Uterus (tissue), 4 donors: ENCODE data around the gene GP2. TPM values are rescaled to one million over a fixed set of nuclear protein-coding genes. Genes with fewer than 3 reads are reported as not detected.

Experiments used
- DNase-seq, 2 donors: peaks; one replicate each; pipeline ENCODE4 v3.0.0-alpha.2; 2019 to 2020
- H3K27ac ChIP-seq, 2 donors: fragments of 200-600 bp; sonication (generic); 1 replicate in 1 of 2; 2 replicates in 1 of 2; pipeline ENCODE4 v1.5.1; 2016 to 2018
- H3K27me3 ChIP-seq, 2 donors: fragments of 200-600 bp; sonication (generic); one replicate each; pipeline ENCODE4 v1.5.1; 2018 to 2019; ENCODE audit warnings: control low read depth in 1 of 2
- H3K36me3 ChIP-seq, 2 donors: fragments of 200-600 bp; sonication (generic); one replicate each; pipeline ENCODE4 v1.5.1; 2019; ENCODE audit warnings: control low read depth in 1 of 2
- H3K4me1 ChIP-seq, 2 donors: fragments of 200-600 bp; sonication (generic); one replicate each; pipeline ENCODE4 v1.5.1; 2018 to 2019; ENCODE audit warnings: control low read depth in 1 of 2
- H3K4me3 ChIP-seq, 2 donors: fragments of 200-600 bp; sonication (generic); 1 replicate in 1 of 2; 2 replicates in 1 of 2; pipeline ENCODE4 v1.5.1; 2018 to 2019; ENCODE audit warnings: mild to moderate bottlenecking in 1 of 2
- H3K9me3 ChIP-seq, 2 donors: fragments of 200-600 bp; sonication (generic); one replicate each; pipeline ENCODE4 v1.5.1; 2019; ENCODE audit warnings: control low read depth in 1 of 2
- POLR2A ChIP-seq, 2 donors: fragments of 450-650 bp; IDR thresholded peaks; one replicate each; pipeline ENCODE4 v1.6.1; 2016; ENCODE audit warnings: antibody characterized with exemption in 2 of 2, mild to moderate bottlenecking in 1 of 2, moderate library complexity in 1 of 2
- intact Hi-C: fragments of 100-400 bp; cut with DNase I; formaldehyde crosslinking; loops from one replicate; pipeline ENCODE4 v1.15.1; 2023; ENCODE audit warnings: low total_unique reads
- total RNA-seq, 4 donors: library from RNA; depleted of rRNA in 3 of 4; stranded (reverse); fragments of >200 nt in 3 of 4; gene quantifications; one replicate each; pipeline versions ENCODE4 v1.1.0 to v1.2.4, GENCODE V29; 2014 to 2023
- TF ChIP-seq, protein P1 (sequence below), 4 experiments: fragments of 200-600 bp in 2 of 4; fragments of 450-650 bp in 2 of 4; sonication (generic) in 2 of 4; IDR thresholded peaks; one replicate each; pipeline ENCODE4 v1.5.1; 2016 to 2019; ENCODE audit warnings: antibody characterized with exemption in 4 of 4, mild to moderate bottlenecking in 2 of 4, moderate library complexity in 1 of 4
- donor health status: DM: yes; HTN: yes; CAD: no.

GP2 gene
- total RNA-seq, 4 donors from 2014 or later: not detected

DNA sequence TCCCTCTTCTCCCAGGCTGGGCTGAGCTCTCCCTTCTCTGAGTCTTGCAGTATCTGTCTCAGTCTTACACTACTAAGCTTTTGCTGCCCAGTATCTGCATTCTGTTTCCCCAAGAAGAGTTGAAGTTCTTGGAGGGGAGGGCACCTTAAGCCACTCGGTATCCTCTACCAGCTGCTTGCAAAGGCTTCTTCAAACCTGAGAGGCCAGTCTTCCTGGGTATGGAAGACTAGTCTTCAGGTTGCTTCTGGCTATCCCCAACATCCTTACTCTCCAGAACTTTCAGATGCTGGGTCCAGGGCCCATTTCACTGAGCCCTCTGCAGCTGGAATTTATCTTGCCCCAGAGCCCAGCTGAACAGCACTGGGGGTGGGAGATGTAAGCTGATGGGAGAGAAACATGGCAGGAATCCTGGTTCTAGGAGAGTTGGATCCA lies 20.1 kb downstream of the GP2 start:
- no peak for DNase-seq
- Histone ChIP-seq H3K4me1 (no peaks in the 10 kb centered on the region), H3K9me3 (no peaks in the 10 kb centered on the region), H3K27me3 (no peaks in the 10 kb centered on the region), H3K36me3 (no peaks in the 10 kb centered on the region), H3K4me3 (no peak overlapping the region), H3K27ac (no peak overlapping the region)
- intact Hi-C loops: no loop called here
- TF ChIP-seq POLR2A (IDR thresholded peaks at IDR 0.05): no peak
- TF ChIP-seq, protein P1, sequence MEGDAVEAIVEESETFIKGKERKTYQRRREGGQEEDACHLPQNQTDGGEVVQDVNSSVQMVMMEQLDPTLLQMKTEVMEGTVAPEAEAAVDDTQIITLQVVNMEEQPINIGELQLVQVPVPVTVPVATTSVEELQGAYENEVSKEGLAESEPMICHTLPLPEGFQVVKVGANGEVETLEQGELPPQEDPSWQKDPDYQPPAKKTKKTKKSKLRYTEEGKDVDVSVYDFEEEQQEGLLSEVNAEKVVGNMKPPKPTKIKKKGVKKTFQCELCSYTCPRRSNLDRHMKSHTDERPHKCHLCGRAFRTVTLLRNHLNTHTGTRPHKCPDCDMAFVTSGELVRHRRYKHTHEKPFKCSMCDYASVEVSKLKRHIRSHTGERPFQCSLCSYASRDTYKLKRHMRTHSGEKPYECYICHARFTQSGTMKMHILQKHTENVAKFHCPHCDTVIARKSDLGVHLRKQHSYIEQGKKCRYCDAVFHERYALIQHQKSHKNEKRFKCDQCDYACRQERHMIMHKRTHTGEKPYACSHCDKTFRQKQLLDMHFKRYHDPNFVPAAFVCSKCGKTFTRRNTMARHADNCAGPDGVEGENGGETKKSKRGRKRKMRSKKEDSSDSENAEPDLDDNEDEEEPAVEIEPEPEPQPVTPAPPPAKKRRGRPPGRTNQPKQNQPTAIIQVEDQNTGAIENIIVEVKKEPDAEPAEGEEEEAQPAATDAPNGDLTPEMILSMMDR (IDR thresholded peaks at IDR 0.05): no peak

DNA sequence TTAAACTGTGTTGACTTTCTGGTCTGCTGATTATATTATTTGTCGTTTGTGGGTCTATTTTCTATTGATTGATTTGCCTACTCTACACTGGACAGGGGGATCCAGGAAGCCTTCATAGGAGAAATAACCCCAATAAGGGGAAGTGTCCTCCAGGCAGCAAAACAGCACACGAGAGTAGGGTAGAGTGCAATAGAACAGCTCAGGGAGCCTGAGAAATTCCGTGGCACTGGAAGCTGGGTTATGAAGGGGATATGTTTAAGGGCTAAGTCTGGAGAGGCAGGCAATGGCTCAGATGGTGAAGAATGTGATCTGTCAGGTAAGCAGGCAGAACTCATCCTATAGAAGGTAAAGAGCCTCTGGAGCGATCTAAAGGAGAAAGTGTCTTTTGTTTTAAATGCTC lies 20.9 kb downstream of the GP2 start:
- no peak for DNase-seq
- H3K27me3 ChIP-seq: no peaks in the 10 kb centered on the region
- intact Hi-C loops: no loop called here
- no peaks in the 10 kb centered on the region for H3K9me3 ChIP-seq
- H3K4me1 ChIP-seq: no peaks in the 10 kb centered on the region
- no peaks in the 10 kb centered on the region for H3K36me3 ChIP-seq
- no peak overlapping the region for H3K4me3 ChIP-seq
- TF ChIP-seq POLR2A (IDR thresholded peaks at IDR 0.05): no peak
- TF ChIP-seq, protein P1 (IDR thresholded peaks at IDR 0.05): no peak
- H3K27ac ChIP-seq: no peak overlapping the region

DNA sequence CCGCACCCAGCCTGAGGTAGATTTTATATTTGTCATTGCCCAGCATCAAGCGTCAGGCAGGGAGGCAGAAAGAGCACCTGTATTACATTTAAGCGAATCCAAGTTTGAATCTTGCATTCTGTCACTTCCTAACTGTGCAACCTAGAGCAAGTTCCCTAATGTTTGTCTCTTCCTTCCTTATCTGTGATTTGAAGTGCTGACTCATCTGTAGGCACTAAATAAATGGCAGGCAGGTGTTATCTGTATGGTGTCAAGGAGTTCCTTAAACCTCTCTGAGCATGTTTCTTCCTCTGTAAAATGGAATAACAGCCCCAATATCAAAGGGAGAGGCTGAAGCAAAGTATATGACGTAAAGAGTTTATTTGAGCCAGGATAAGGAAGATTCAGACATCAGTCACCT lies 24.3 kb downstream of the GP2 start:
- H3K9me3 ChIP-seq: no peaks in the 10 kb centered on the region
- no peaks in the 10 kb centered on the region for H3K27me3 ChIP-seq
- H3K36me3 ChIP-seq: no peaks in the 10 kb centered on the region
- intact Hi-C loops: no loop called here
- H3K27ac ChIP-seq: no peak overlapping the region
- DNase-seq: no peak
- no peak overlapping the region for H3K4me3 ChIP-seq
- TF ChIP-seq POLR2A (IDR thresholded peaks at IDR 0.05): no peak
- TF ChIP-seq, protein P1 (IDR thresholded peaks at IDR 0.05): no peak
- no peaks in the 10 kb centered on the region for H3K4me1 ChIP-seq

DNA sequence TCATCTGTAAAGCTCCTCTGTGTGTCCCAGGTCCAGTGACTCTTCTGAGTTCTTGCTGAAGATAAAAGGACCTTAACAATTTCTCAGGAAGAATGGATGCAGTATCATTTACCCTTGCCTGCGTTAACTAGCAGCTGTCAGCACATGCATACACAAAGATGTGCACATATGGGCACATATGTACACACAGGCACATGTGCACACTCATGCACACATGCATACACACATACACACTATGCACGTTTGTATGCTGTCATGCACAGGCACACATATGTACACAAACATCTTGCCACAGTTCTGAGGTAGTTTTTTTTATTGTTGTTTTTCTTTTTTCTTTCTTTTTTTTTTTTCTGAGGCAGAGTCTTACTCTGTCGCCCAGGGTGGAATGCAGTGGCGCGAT lies 24.9 kb downstream of the GP2 start:
- TF ChIP-seq POLR2A (IDR thresholded peaks at IDR 0.05): no peak
- TF ChIP-seq, protein P1 (IDR thresholded peaks at IDR 0.05): no peak
- H3K27me3 ChIP-seq: no peaks in the 10 kb centered on the region
- H3K4me1 ChIP-seq: no peaks in the 10 kb centered on the region
- intact Hi-C loops: no loop called here
- no peak overlapping the region for H3K4me3 ChIP-seq
- no peak overlapping the region for H3K27ac ChIP-seq
- no peaks in the 10 kb centered on the region for H3K9me3 ChIP-seq
- DNase-seq: no peak
- H3K36me3 ChIP-seq: no peaks in the 10 kb centered on the region

DNA sequence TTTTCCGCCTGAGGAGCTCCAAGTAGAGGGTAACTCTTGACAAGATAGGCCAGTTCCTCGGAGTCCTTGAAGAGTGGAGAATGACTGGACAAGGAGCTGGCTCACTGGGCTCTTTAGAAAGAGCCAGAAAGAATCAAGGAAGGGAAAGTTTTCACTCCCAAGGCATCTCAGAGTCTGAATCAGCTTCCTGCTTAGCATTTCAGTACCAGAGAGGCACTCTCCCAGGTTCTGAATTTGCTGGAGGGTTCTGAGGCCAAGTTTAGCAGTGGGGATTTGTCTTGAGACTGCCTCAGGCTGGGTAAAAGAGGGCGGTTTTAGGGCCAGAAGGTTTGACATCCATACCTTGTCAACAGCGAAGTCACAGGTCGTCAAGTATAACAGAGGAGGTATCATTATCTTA lies 25.5 kb downstream of the GP2 start:
- no peak for TF ChIP-seq POLR2A (IDR thresholded peaks at IDR 0.05)
- TF ChIP-seq, protein P1 (IDR thresholded peaks at IDR 0.05): no peak

More for the DNA sequence above, 25.5 kb downstream of the GP2 start:
- intact Hi-C loops: no loop called here
- Histone ChIP-seq H3K36me3 (no peaks in the 10 kb centered on the region), H3K4me1 (no peaks in the 10 kb centered on the region), H3K27me3 (no peaks in the 10 kb centered on the region), H3K4me3 (no peak overlapping the region), H3K9me3 (no peaks in the 10 kb centered on the region), H3K27ac (no peak overlapping the region)
- no peak for DNase-seq
